ENCODE measurements around the gene C10orf62. TPM values are rescaled to one million over a fixed set of nuclear protein-coding genes. Genes with fewer than 3 reads are reported as not detected.

C10orf62 gene
- 2.3 TPM for total RNA-seq

GRCh38 chr10:97589479-97589878, at the start of gene C10orf62:
Gene C10orf62, plus strand, starts transcription at chr10:97589721. Its CDS starts 177 bp downstream, at chr10:97589898.

DNA sequence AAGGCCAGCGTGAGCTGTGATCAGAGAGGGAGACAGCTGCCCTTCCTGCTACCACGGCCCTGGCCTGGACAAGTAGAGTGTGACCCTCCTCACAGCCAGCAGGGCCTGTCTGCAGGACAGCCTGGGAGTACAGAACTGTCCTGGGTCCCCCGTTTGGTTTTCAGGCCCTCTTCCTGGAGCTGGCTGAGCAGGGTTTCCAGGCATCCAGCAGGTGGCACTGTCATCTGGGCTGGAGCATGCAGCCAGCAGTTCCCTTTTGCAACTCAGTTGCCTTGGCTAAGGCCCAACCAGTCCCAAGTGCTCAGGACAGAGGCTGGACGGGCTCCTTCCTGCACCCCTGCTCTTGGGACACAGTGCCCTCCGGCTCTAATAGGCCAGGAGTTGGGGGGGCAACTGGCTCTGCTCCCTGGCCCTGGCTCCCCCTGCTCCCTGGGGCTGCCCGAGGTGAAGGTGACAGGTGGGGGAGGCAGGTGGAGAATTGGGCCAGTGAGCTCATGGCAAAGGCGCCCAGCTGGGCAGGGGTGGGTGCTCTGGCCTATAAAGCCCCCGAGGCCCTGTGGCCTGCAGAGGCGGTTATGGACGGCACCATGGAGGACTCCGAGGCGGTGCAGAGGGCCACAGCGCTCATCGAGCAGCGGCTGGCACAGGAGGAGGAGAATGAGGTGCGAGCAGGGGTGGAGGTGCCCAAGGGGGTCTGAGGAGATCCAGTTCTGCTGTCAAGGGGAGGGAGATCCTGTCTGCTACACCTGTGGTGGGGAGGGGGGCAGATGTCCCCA, 17.1 kb upstream of the C10orf62 start, which contains the start of gene ANKRD2:
Gene ANKRD2 (plus strand): TSS at position 566 of the 776 bp plus-strand sequence. CDS start 10 bp downstream, at position 576.

GRCh38 chr10:97584060-97584797, 5.3 kb upstream of the C10orf62 start, which contains the start of gene HOGA1:
Gene HOGA1, plus strand, starts transcription at chr10:97584389. Its CDS starts 315 bp downstream, at chr10:97584704.

DNA sequence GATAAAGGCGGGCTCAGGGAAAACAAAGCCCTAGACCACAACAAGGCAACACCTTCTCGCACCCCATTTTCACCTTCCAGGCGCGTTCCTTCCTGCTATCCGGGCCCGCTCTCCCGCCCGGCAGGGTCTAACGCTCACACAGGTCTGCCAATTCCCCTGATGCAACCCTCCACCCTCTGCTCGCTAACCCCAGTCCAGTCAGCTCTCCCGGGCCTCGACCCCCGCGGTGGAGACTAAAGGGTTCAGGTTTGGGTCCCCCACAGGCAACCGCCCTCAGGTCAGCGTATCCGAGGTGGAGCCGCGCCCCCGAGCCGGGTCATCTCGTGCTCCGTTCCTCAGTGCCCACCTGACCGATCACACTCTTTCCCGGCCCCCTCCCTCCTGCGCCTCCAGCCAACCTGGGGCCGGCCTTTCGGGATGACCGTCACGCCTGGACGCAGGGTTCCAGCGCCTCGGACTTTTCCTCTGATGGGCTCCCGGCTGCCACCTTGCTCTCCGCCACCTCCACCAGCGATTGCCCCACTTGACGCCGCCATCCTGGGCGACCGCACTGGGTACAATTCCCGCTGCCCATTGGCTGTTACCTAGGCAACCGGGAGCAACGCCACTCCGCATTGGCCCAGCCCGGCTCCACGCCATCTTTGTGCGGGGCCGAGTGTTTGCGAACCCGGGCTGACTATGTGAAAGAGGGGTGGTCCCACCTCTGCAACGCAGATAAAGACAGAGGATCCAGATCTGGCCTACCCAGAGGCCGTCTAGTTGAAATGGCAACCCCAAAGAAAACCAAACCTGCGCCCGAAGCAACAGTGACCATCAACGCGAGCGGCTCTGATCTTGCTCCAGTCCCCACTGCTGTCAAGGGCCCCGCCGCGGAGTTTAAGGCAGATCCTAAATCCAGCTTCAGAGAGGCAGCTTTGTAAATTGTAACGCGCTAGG, 43.7 kb downstream of the C10orf62 start, which contains the start of gene MORN4:
Gene MORN4 (minus strand): TSS at position 552 of the 936 bp plus-strand sequence. CDS start 13,847 bp downstream, outside the sequence.

GRCh38 chr10:97640174-97640867, 50.8 kb downstream of the C10orf62 start, which contains the start of gene PI4K2A:
Gene PI4K2A, plus strand, starts transcription at chr10:97640671. Its CDS starts 72 bp downstream, at chr10:97640743.

Other genes with a start within 250 kb of the C10orf62 start
- 27.2 TPM for gene RRP12, start 188.4 kb upstream of the C10orf62 start, total RNA-seq
- gene PGAM1, start 163.5 kb upstream of the C10orf62 start, total RNA-seq: 163 TPM
- gene EXOSC1, start 143.7 kb upstream of the C10orf62 start, total RNA-seq: 32.3 TPM
- gene ZDHHC16, start 143.5 kb upstream of the C10orf62 start, total RNA-seq: 22.2 TPM
- 76.0 TPM for gene MMS19, start 91.3 kb upstream of the C10orf62 start, total RNA-seq
- gene UBTD1, start 90.8 kb upstream of the C10orf62 start, total RNA-seq: 15.2 TPM
- gene ANKRD2, start 16.9 kb upstream of the C10orf62 start, total RNA-seq: 1.6 TPM
- gene HOGA1, start 5.3 kb upstream of the C10orf62 start, total RNA-seq: 26.2 TPM
- gene MORN4, start 43.8 kb downstream of the C10orf62 start, total RNA-seq: 8.6 TPM
- gene PI4K2A, start 51.0 kb downstream of the C10orf62 start, total RNA-seq: 16.2 TPM
- 9.9 TPM for gene AVPI1, start 97.5 kb downstream of the C10orf62 start, total RNA-seq
- gene MARVELD1, start 124.0 kb downstream of the C10orf62 start, total RNA-seq: 22.9 TPM
- 25.2 TPM for gene ZFYVE27, start 147.4 kb downstream of the C10orf62 start, total RNA-seq
- 0.58 TPM for gene SFRP5, start 182.3 kb downstream of the C10orf62 start, total RNA-seq